K562 (cell line): ENCODE data around the gene IRF6. TPM values are rescaled to one million over a fixed set of nuclear protein-coding genes. Genes with fewer than 3 reads are reported as not detected.

ENCODE experiments used
- ARID1B ChIP-seq: fragments of 450-650 bp; IDR thresholded peaks from 2 replicates; pipeline ENCODE4 v1.6.1; 2016; ENCODE audit warnings: antibody characterized with exemption, mild to moderate bottlenecking, inconsistent platforms
- CBFA2T3 ChIP-seq: fragments of 450-650 bp; IDR thresholded peaks from 2 replicates; pipeline ENCODE4 v1.6.1; 2017
- ELF4 ChIP-seq: fragments of 450-650 bp; formaldehyde crosslinking; IDR thresholded peaks from 2 replicates; pipeline ENCODE4 v1.4.0; 2022; ENCODE audit warnings: missing genetic modification characterization
- HDAC2 ChIP-seq: fragments of 450-650 bp; IDR thresholded peaks from 2 replicates; pipeline ENCODE4 v1.6.1; 2016; ENCODE audit warnings: mild to moderate bottlenecking
- JUN ChIP-seq, 2 experiments: sonication (generic) in 1 of 2; formaldehyde crosslinking in 1 of 2; IDR thresholded peaks; 2 replicates each; pipeline versions ENCODE4 v1.6.1 to v1.8.0; 2012 to 2022; ENCODE audit warnings: borderline replicate concordance in 2 of 2, mild to moderate bottlenecking in 2 of 2, improper control_type of control experiment in 1 of 2, low read depth in 1 of 2, low read length in 1 of 2, missing genetic modification reagents in 1 of 2
- MEF2D ChIP-seq: conservative IDR thresholded peaks from 2 replicates; pipeline ENCODE4 v1.6.1; 2016; ENCODE audit warnings: low read depth, missing genetic modification characterization, missing compliant biosample characterization
- PHTF2 ChIP-seq: fragments of 250-450 bp; sonication (Bioruptor Pico); IDR thresholded peaks from 2 replicates; pipeline ENCODE4 v1.5.0; 2021; ENCODE audit warnings: mild to moderate bottlenecking
- SMARCE1 ChIP-seq: fragments of 450-650 bp; IDR thresholded peaks from 2 replicates; pipeline ENCODE4 v1.7.1; 2016; ENCODE audit warnings: mild to moderate bottlenecking
- TAL1 ChIP-seq: fragments of 450-650 bp; IDR thresholded peaks from 2 replicates; pipeline ENCODE4 v1.6.1; 2016; ENCODE audit warnings: mild to moderate bottlenecking
- ZEB2 ChIP-seq: fragments of 450-650 bp; IDR thresholded peaks from 2 replicates; pipeline ENCODE4 v1.6.1; 2016
- ZNF316 ChIP-seq: fragments of 450-650 bp; IDR thresholded peaks from 2 replicates; pipeline ENCODE4 v1.6.1; 2016
- polyA plus RNA-seq, 8 experiments: library from polyadenylated mRNA; depleted of rRNA in 4 of 8; stranded (reverse) in 5 of 8; unstranded in 3 of 8; fragments of >200 nt; fragmentation: Nextera tagmentation in 2 of 8; fragmentation: Illumina TruSeq in 1 of 8; extraction: Ambion mirVana in 2 of 8; extraction: Trizol in 1 of 8; gene quantifications; 2 replicates each; pipeline versions ENCODE4 v1.2.1 to v1.2.3, GENCODE V29; 2011 to 2014; ENCODE audit warnings: inconsistent platforms in 1 of 8, missing spikeins in 1 of 8
- total RNA-seq, 7 experiments: library from RNA; depleted of rRNA in 6 of 7; stranded (reverse); fragments of >200 nt in 6 of 7; fragmentation: Illumina TruSeq in 2 of 7; extraction: Trizol in 2 of 7; gene quantifications; 2 replicates each; pipeline versions ENCODE4 v1.2.1 to v1.2.3, GENCODE V29; 2011 to 2021; ENCODE audit warnings: low replicate concordance in 1 of 7

Gene IRF6
- total and polyA plus RNA-seq, 9 of the 15 experiments (the other 6 are each of a cell fraction or from before 2014, with no cell fraction given) = 0.03 to 0.65 (median 0.17) TPM

- 0 out of 2 replicates have a peak, but pooled peaks have one; percentile 47 for TF ChIP-seq MEF2D (tag)
- TF ChIP-seq ZNF316 = peak; percentile 43
- no peak for TF ChIP-seq PHTF2 (CRISPR knock-in tag)
- 0 out of 2 replicates have a peak, but pooled peaks have one; percentile 33 for TF ChIP-seq ZEB2
- TF ChIP-seq HDAC2 = no peak
- peak; percentile 49; the same call in 1 of the 2 replicates for TF ChIP-seq JUN (IDR thresholded peaks at IDR 0.05; ENCODE audit: borderline replicate concordance, low read depth, low read length)
- no peak for TF ChIP-seq JUN (CRISPR knock-in tag; IDR thresholded peaks at IDR 0.05; ENCODE audit: borderline replicate concordance)
- TF ChIP-seq ARID1B = peak; percentile 66
- TF ChIP-seq CBFA2T3 = peak; percentile 68
- TF ChIP-seq ELF4 (CRISPR knock-in tag) = no peak
- peak; percentile 41; the same call in 1 of the 2 replicates for TF ChIP-seq TAL1
- peak; percentile 67; the same call in 1 of the 2 replicates for TF ChIP-seq SMARCE1
Observed at GRCh38 chr1:209825591-209826434, 19.9 kb upstream of the IRF6 start (continued).
